NCI-H1417 (cell line): ENCODE measurements around the gene LRCH1.
A peak's percentile ranks its signal among the peaks of the same experiment; 100 is the strongest.

Experiments used
- DNase-seq, 3 experiments: peaks; one replicate each; lab custom pipeline; 2025; lab: John Stamatoyannopoulos, UW

The LRCH1 gene

DNA sequence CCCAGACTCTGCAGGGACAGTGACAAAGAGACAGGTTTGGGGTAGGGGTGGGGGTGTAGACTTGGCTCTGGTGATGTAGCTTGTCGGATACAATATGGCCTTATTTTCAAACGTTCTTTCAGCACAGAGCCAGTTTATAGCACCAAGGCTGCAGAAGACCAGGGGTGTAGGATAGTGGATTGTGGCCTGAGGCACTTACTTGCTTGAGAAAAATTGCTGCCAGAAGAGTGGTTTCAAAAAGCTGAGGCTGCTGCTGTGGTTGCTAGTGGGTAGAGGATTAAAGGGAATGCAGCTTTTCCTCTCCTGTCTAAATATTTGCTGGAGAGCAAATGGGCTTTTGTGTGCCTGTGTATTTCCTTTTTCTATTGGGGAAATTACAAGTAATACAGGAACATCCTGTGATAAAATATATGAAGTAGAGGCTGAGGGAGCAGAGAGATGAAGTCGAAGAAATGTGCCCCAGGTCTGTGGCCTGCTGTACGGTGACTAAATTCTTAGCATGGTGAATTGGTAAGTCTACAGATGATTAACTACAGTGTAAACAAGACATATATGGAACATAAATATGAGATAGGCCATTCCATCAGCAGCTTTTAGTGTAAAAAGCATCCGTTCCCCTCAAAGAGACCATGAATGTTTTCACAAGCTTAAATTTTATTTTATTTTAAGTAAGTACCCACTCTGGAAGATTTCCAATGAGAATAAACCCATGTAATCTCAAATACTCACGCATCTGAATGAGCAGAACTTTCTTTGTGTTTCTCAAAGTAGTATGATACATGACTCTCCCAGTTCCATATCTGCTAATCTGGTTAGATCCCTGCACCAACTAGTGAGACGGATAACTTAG lies 112.9 kb downstream of the LRCH1 start:
- peak in 2 of 3 experiments; percentile 29 to 42 for DNase-seq

DNA sequence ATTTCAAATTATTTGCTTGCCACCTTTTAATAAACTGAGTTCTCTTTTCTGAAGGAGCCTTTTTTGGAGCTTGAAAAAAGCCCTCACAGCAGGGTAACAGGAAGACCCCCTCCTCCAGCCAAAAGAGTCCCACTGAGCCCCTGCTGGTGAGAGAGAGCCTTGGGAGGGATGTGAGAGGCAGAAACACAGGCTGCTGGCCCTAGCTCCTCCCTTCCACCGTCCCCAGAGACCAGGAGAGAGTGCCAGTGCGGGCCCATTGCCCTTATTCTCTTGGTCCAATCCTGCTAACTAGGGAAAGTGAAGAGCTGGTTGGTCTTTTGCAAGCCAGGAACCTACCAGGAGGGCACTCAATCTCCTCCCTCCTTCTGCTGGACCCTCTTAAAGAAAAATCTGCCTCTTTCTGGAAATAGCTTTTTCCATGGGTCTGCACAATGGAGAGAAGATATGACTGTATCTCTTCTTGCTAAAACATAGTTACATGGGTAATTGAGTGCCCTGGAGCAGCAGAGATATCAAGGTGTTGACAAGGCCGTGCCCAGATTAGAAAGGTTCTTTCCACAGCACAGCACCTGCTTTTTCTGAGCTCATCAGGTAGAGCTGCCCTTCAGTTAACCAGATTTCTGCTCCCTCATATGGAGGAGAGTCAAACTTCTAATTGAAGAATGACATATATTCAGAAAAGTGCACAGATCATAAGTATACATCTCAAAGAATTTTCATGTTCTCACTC lies 113.9 kb downstream of the LRCH1 start:
- no peak for DNase-seq

DNA sequence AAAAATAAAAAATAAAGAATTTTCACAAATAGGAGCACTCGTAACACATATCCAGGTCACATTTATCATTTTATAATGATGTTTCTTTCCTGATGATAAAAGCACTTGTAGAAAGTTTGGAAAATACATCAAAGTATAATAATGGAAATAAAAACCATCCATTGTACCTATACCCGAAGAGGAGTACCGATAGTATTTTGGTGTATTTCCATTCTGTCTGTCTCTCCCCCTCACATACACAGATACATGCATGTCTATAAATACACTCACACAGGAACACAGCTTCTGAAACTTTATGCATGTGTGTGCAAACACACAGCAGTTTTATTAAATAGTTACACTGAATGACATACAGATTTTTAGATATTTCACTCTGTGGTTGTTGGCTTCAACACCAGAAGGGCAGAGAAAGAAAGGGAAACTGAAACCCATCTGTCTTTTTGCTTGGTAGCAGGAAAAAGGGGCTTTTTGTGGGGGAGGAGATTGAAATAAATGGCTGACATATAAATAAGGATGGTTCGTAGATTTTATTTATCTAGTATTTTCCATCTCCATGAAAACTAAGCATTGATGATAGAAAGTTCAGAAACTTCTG lies 114.8 kb downstream of the LRCH1 start:
- no peak for DNase-seq

DNA sequence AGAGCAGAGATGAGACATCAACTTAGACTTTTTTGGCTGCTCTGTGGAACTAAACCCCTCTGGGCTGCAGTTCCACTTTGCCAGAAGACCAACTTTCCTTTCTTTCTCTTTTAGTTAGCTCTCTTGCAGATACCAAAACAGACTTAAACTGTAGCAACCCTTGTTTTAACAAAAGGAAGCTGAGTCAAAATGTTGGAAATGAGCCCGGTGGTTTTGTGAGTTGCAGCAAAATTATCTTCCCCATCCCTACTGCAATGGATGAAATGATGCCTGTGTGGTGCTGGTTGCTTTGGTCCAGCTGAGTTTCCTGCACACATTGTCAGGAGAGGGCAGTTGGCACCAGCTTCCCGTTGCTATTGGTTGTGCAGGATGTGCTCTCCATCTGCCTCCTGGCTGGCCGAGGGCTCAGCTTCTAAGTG lies 115.3 kb downstream of the LRCH1 start:
- DNase-seq: no peak

DNA sequence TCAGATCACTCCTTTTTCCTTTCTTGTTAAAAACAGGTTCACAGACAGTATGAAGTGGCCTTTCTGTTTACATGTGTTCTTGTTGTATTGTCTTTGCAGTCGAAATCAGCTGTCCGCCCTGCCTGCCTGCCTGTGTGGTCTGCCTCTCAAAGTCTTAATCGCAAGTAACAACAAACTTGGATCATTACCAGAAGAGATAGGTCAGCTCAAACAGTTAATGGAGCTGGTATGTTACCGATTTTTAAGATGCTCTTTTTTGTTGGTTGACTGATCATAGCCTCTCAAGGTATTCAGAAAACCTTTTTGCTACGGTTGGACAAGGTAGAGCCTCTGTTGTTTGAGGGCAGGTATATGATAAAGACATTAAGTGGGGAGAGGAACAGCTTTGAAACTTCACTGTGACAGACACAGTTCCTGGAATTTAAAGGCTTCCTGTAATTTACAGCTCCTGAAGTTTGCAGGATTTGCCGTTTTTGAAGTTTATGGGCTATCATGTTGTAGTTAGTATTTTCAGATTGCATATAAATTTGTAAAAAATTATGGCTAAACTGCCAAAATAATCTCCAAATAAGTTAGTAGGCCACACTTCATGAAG lies 116.1 kb downstream of the LRCH1 start:
- DNase-seq: no peak

DNA sequence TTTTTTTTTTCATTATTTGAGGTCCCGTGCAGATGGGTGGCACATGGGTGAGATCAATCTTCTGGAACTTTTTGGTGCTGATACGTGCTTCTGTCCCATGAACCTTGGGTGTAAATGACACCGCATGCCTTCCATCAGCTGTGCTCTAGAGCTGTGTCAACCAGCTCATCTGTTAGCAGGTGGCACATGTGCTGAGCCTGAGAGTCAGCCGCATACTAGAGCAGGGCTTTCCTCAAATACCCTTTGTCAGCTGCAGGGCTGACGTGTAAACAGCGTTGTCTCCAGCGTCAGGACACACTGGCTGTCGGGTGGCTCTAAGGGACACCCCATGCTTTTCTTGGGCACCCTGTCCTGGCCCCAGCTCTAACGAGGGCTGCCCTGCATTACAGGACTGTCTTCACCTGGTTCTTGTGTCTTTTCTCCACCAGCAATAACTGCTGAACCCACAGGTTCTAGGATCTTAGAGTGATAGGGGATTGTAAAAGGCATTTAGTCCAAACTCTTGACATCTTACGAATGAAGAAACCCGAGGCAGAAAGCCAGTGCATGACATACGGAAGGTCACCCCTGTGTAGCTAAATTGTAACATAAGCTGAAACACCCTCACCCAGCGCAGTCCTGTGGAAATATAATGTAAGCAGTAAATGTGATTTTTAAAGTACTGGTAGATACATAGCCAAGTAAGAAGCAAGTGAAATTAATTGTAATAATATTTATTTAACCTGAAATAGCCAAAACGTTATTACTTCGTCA lies 119.5 kb downstream of the LRCH1 start:
- no peak for DNase-seq

DNA sequence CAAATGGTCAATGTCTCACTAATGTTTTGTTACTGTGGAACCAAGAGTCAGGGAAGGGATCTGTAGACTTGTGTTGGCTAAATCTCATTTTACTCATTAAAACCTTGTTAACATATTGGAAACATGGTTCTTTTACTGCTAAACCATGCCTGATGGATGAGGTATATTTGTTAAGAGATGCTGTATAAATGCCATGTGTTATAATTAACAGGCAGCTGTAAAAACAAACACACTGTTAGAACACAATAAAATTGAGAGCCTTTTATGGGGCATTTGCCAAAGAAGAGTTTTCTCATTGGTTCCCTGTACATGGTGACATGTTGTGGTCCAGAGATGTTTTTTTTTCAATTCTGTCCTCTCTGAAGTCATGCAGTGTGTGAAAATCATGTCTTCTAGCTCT lies 122.0 kb downstream of the LRCH1 start:
- DNase-seq: peak in 2 of 3 experiments; percentile 52 to 89

DNA sequence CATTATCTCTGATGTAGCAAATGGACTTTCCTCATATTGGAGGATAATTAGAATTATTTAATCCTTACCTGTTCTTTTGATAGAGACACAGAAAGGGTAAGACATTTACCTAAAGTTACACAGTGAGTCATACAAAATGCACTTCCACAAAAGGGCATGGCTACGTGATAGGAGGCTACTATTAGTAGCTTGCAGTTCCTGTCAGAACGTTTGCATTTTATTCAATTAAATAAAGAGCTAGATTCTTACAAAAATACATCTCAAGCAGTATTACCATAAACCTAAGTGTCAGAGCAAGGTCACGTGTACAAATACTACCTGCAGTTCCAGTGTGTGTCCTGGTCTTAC lies 123.4 kb downstream of the LRCH1 start:
- DNase-seq: no peak

DNA sequence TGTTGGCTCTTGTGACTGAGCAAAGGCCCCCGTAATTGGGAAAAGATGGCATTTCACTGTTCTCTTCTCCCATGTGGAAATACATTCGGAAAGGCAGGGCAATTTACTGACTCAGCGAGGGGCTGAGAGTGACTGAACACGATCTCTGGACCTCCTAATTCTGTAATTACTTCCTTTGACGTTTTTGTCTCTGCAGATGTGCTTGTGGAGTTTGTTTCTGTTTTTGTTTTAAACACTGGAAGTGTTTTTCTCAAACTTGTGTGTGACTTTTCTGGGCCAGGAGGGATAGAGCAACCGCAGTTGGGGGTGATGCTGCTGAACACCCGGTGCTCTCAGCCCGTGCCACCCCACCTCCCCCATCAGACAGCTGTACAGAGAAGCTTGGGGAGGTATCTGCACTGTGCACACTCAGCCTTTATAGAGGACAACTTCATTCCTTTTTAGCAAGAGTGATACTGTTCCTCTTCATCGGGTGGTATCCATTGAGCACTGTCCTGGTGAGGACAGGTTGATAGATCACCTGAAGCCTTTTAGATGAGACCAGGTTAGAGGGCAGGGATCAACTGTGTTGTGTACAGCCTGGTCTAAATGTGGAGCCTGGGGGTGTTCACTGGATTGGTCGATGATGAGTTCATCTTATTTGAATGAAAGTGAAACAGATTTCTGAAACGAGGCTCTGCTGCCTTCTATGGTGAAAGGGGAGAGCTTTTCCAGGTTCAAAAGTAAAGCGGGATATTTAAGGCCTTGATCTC lies 126.6 kb downstream of the LRCH1 start:
- no peak for DNase-seq

DNA sequence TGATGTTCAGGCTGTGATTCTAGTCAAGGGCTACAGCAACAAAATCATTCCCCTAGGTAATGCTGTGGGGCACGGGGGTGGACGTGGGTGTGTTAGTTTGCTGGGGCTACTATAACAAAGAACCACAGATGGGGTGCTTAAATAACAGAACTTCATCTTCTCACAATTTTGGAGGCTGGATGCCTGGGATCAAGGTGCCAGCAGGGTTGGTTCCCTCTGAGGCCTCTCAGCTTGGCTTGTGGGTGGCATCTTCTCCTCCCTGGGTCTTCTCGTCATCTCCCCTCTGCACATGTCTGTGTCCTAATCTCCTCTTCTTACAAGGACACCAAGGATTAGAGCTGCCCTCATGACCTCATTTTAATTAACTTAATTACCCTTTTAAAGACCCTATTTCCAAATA lies 129.0 kb downstream of the LRCH1 start:
- no peak for DNase-seq

DNA sequence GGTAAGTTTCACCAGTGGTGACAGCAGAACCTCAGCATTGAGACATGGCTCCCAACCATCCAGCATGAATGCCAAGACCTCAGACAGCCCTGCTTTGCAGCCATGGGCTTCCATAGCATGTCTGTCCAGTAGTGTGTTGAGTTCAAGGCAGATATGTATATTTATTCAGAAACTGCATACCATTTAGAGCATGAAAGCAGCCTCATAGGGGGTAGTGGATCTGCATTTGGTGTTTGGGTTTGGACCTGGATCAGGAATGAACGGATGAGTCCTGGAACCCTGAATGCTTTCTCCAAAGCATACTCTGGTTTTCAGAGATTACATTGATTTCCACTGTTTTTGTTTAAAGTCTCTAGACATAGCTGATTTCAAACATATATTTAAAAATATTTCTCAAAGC lies 129.7 kb downstream of the LRCH1 start:
- no peak for DNase-seq

DNA sequence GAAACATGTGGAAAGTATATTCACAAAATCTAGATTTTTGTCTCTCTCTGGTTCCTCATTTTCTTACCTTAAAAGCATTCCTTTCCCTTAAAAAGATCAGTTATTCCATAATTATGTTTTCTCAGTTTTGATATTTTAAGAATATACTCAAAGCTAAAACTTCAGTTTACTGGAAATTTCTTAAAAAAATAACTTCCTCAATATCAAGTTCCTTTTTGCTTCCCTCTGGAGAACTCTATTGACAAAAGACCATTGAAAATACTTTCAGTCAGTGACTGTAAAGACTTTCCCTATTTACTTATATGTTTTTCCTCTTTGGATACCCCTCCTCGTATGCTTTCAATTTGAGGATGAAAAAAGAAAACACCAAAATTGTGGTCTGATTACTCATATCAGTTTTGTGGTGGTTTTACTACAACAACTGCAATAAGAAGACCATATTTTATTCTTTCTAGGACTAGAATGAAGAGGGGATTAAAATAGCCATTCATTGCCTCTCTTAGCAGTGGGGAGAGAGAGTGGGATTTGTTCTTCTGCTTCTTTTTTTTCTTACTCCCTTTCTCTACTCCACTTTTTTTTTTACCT lies 130.8 kb downstream of the LRCH1 start:
- no peak for DNase-seq

DNA sequence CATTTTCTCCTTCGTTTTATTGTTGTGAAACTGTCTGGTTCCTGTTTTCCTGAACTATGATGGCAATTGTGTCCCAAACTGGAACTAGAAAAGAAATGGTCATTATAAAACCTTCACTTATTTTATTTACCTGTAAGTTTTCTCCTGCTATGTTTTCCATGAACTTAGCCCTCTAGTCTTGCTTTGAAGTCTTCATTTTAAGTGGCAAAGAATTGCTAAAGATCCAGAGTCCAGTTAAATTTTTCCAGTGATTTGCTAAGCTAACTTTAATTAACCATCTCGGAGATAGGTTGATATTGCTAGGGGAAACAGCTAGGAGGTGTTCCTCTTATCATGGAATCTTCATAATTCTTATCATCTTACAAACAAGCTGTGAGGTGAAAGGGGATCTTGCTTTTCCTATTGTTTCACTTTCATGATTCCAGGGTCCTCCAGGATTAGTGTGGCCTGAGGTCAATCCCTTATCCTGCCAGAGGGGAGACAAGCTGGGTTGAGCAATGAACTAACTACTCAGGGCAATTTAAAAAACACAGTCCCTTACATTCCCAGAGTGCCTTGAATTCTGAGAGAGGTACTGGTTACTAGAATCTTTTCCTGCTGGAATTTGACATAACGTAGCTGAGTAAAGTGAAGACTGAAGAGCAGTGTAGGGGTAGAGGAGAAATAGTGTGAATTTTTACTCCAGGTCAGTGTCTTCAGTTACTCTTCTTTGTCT lies 131.5 kb downstream of the LRCH1 start:
- no peak for DNase-seq

DNA sequence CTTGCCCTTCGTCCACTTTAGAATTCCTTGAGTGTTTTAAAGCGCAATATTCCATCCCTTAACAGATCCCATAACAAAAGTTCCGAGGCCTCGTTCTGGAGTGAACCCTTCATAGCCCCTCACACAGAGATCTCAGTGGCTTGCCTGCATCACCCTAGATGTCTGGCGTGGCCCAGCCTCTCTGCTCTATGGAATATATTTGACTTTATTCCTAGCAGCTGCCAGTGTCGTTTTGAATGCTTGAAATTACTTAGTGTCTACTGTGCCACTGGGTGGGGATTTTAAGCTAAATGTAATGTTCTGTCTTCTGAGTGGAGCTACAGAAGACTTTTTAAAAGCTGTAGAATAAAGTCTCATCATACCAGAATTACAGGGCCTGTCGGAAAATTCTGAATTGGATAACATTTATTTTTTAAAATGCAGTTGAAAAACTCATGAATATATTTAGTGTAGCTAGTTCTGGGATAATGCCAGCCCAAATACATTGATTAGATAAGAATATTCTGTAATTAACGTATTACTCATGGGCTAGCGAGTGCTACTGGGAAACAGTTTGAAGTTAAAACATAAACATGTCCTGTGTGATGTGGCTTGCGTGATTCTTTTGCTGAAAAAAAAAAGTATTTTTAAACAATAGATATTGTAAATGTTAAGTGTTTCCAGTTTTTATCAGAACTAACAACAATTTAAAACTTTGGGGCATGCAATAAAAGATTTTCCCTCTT lies 132.2 kb downstream of the LRCH1 start:
- peak in 1 of 3 experiments; percentile 8 for DNase-seq

DNA sequence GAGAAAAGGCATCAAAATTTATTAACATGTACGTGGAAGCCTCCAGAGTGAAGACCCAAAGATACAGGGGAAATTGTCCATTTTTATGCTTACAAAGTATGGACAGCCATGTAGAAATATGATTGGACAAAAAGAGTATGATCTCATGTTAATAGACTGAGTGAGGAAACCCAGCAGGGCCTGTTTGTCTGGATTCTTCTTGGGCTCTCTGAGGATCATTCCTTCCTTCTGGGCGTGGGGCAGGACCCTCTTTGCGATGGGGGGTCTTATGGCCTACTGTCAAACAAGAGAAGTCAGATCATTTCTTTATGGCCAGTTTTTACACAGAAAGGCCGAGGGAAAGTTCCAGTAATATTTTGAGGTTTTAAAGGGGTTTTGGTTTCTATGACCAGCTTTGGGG lies 133.2 kb downstream of the LRCH1 start:
- DNase-seq: no peak

DNA sequence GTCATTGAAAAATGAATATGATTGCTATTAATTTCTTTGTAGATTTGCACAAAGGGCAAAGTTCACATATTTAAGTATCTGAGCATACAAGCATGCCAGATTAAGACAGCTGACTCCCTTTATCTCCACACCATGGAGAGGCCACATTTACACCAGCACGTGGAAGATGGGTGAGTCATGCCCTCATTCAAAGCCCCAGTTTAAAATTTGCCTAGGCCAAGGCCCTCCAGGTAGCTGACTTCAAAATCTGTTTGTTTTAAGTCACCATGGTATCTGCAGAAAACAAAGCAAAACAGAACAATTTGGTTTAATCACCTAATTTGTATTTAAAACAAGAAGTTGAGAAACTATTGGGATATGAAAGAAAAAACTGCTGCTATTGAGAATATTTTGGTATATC lies 134.8 kb downstream of the LRCH1 start:
- peak in 2 of 3 experiments; percentile 5 to 28 for DNase-seq

DNA sequence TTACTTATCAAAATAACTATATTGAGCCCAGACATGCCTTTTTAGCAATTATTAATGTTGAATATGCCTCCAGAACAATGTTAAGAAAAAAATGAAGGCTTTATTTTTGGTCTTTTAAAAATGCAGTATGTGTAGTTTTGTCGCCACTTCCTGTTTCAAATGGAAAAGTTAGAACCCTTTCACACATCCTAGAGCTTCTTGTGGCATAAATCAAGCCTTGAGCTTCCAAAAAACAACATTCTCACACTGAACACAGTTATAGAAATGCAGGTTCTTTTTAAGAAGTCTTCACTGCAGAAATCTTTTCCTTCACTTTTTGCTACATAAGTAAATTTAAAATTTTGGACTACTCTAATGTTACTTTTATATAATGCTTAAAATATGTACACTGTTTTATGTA lies 135.3 kb downstream of the LRCH1 start:
- no peak for DNase-seq

DNA sequence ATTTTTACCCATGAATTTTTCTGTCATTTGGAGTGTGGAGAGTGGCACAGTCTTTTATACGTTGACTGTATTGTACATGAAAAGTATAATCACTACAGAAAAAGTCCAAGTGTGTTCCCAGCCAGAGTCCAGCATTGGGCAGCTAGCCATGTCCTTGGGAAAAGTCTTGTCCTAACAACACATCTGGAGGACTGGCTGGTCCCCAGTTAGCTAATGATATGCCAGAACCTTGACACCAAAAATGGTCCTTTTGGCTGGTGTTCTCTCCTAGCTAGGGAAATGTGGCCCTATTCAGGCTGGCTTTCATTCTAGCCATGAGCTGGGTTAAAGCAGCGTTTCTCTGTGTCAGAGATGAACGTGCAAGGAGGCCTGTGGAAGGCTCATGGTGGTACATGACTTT lies 145.0 kb downstream of the LRCH1 start:
- DNase-seq: no peak

DNA sequence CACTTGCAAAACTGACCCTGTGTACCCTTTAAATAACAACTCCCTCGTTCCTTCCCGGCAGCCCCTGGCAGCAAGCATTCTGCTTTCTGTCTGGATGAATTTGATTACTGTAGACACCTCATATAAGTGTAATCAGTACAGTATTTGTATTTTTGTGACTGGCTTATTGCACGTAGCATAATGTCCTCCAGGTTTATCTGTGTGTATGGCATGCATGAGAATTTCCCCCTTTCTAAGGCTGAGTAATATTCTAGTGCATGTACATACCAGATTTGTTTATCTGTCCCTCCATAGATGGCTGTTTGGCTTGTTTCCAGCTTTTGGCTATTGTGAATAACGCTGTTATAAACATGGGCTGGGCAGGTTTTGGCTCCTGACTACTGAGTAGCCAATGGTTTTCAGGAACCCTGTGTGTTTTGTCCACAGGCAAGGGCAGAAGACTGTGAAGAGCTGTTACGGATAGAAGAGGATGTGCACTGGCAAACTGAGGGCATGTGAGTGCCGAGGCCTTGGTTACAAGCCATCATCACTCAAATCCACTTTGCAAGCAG lies 146.0 kb downstream of the LRCH1 start:
- DNase-seq: peak in 1 of 3 experiments; percentile 32
